K562 (cell line): ENCODE data around the gene FILIP1L. TPM values are rescaled to one million over a fixed set of nuclear protein-coding genes. Genes with fewer than 3 reads are reported as not detected.

Source experiments
- ATAC-seq: fragments of 200-7000 bp; cut with Tn5 transposase; 3 replicates; pipeline ENCODE4 v1.9.1; 2020; ENCODE audit warnings: moderate library complexity
- BruUV-seq: library from RNA; stranded (reverse); fragments of 400-500 nt; replicated peaks from 2 replicates; lab custom pipeline; 2021; lab: Mats Ljungman, UMichigan
- CTCF ChIA-PET: fragments of 300-600 bp; formaldehyde crosslinking; extraction: SDS; loops from one replicate; lab custom pipeline; 2021; ENCODE audit warnings: low intra/inter-chr PET ratio; lab: Yijun Ruan, JAX
- POLR2A ChIA-PET: fragments of 300-600, 350-650 bp; sonication (Branson Sonifier 250); formaldehyde crosslinking; extraction: SDS; loops from one replicate; lab custom pipeline; 2021; ENCODE audit warnings: antibody characterized with exemption, inconsistent platforms; lab: Yijun Ruan, JAX
- DNase-seq, 4 experiments: peaks; one replicate each; pipeline versions ENCODE4 v3.0.0 to v3.0.0-alpha.2; 2011 to 2018; ENCODE audit warnings: low spot score in 3 of 4, mixed read lengths in 3 of 4; ENCODE audit errors: extremely low read depth in 1 of 4
- FAIRE-seq: peaks from 2 replicates; lab custom pipeline; 2011; peaks lifted over from hg19 to GRCh38; lab: Jason Lieb, UNC
- H2AFZ ChIP-seq: 2 replicates; pipeline ENCODE4 v1.6.0; 2011; ENCODE audit warnings: low read depth, low read length, control low read depth, inconsistent platforms
- H3K27ac ChIP-seq: fragments of 200-600 bp; 3 replicates; pipeline ENCODE4 v1.8.0; 2011; ENCODE audit warnings: low read depth, mild to moderate bottlenecking, control low read depth, inconsistent platforms, low read length, moderate library complexity, mixed read lengths; ENCODE audit errors: extremely low read depth
- H3K27me3 ChIP-seq, 2 experiments: fragments of 300-600 bp in 1 of 2; 2 replicates in 1 of 2; 3 replicates in 1 of 2; pipeline versions ENCODE4 v1.6.0 to v1.8.0; 2011; ENCODE audit warnings: inconsistent platforms in 2 of 2, low read length in 2 of 2, mild to moderate bottlenecking in 1 of 2, mixed read lengths in 1 of 2, moderate library complexity in 1 of 2; ENCODE audit not compliant: control insufficient read depth in 2 of 2, insufficient read depth in 2 of 2
- H3K36me3 ChIP-seq: fragments of 300-600 bp; 3 replicates; pipeline ENCODE4 v1.8.0; 2011; ENCODE audit warnings: mild to moderate bottlenecking, low read length, inconsistent platforms; ENCODE audit not compliant: control insufficient read depth, insufficient read depth
- H3K4me1 ChIP-seq, 2 experiments: fragments of 200-600 bp in 1 of 2; replicated peaks in 1 of 2; 2 replicates in 1 of 2; 3 replicates in 1 of 2; pipeline versions ENCODE4 v1.5.1 to v1.8.0; 2011; ENCODE audit warnings: inconsistent platforms in 2 of 2, low read length in 2 of 2, mild to moderate bottlenecking in 1 of 2, mixed read lengths in 1 of 2, moderate library complexity in 1 of 2; ENCODE audit not compliant: control insufficient read depth in 2 of 2, insufficient read depth in 2 of 2
- H3K4me2 ChIP-seq: 2 replicates; pipeline ENCODE4 v1.6.1; 2011; ENCODE audit warnings: low read length, control low read depth, inconsistent platforms, mixed read lengths; ENCODE audit not compliant: insufficient read depth
- H3K4me3 ChIP-seq: fragments of 200-600 bp; sonication (generic), shearing (Covaris generic); 2 replicates; pipeline ENCODE4 v1.5.1; 2016; ENCODE audit warnings: control low read depth, inconsistent platforms
- H3K79me2 ChIP-seq: fragments of 200-600 bp; 3 replicates; pipeline ENCODE4 v1.8.0; 2011; ENCODE audit warnings: low read length, inconsistent platforms; ENCODE audit not compliant: control insufficient read depth, insufficient read depth
- H3K9ac ChIP-seq, 2 experiments: 2 replicates each; pipeline versions ENCODE4 v1.6.0 to v1.6.1; 2011; ENCODE audit warnings: low read depth in 2 of 2, low read length in 2 of 2, control low read depth in 1 of 2, inconsistent platforms in 1 of 2, mild to moderate bottlenecking in 1 of 2, mixed read lengths in 1 of 2; ENCODE audit not compliant: insufficient read depth in 1 of 2
- H3K9me1 ChIP-seq: one replicate; pipeline ENCODE4 v1.6.0; 2011; ENCODE audit warnings: inconsistent platforms, mild to moderate bottlenecking, low read length, moderate library complexity; ENCODE audit not compliant: control insufficient read depth, insufficient read depth
- H3K9me3 ChIP-seq: replicated peaks from 2 replicates; pipeline ENCODE4 v1.5.1; 2011; ENCODE audit warnings: low read depth, low read length, inconsistent platforms; ENCODE audit not compliant: control insufficient read depth, insufficient read depth
- H4K20me1 ChIP-seq: replicated peaks from 2 replicates; pipeline ENCODE4 v1.6.1; 2011; ENCODE audit warnings: low read length, inconsistent platforms, mixed read lengths; ENCODE audit not compliant: control insufficient read depth, insufficient read depth
- ARHGAP35 ChIP-seq: fragments of 450-650 bp; IDR thresholded peaks from 2 replicates; pipeline ENCODE4 v1.6.1; 2018; ENCODE audit not compliant: partially characterized antibody
- CBX2 ChIP-seq: fragments of 200-600 bp; sonication (generic); IDR thresholded peaks from one replicate; pipeline ENCODE4 v1.6.1; 2012; ENCODE audit warnings: mild to moderate bottlenecking, low read length, inconsistent platforms; ENCODE audit not compliant: insufficient read depth, poor library complexity, severe bottlenecking
- CTBP1 ChIP-seq: fragments of 450-650 bp; IDR thresholded peaks from 2 replicates; pipeline ENCODE4 v1.6.1; 2016; ENCODE audit warnings: borderline replicate concordance
- DDX20 ChIP-seq: fragments of 450-650 bp; IDR thresholded peaks from 2 replicates; pipeline ENCODE4 v1.6.1; 2016; ENCODE audit warnings: missing genetic modification characterization, low read depth, mild to moderate bottlenecking, missing compliant biosample characterization, moderate library complexity
- EP300 ChIP-seq: IDR thresholded peaks from 2 replicates; pipeline ENCODE4 v1.6.1; 2012; ENCODE audit warnings: low read length, improper control_type of control experiment
- RBM14 ChIP-seq: fragments of 200-400 bp; formaldehyde crosslinking; IDR thresholded peaks from 2 replicates; pipeline ENCODE4 v1.6.1; 2018; ENCODE audit warnings: low read depth, mild to moderate bottlenecking, low read length, moderate library complexity, borderline replicate concordance; ENCODE audit not compliant: insufficient read depth
- SIN3A ChIP-seq, 2 experiments: fragments of 150-350 bp in 1 of 2; IDR thresholded peaks; 2 replicates each; pipeline ENCODE4 v1.6.1; 2011 to 2016; ENCODE audit warnings: borderline replicate concordance in 2 of 2, low read depth in 2 of 2, low read length in 2 of 2, mild to moderate bottlenecking in 2 of 2, moderate library complexity in 2 of 2; ENCODE audit not compliant: control insufficient read depth in 1 of 2
- THRAP3 ChIP-seq: fragments of 450-650 bp; IDR thresholded peaks from 2 replicates; pipeline ENCODE4 v1.6.1; 2016; ENCODE audit warnings: mild to moderate bottlenecking, inconsistent platforms, borderline replicate concordance
- TRIM24 ChIP-seq, 2 experiments: fragments of 450-650 bp; IDR thresholded peaks; 2 replicates each; pipeline ENCODE4 v1.6.1; 2016
- ZNF124 ChIP-seq: sonication (generic); formaldehyde crosslinking; IDR thresholded peaks from 2 replicates; pipeline ENCODE4 v1.8.1; 2022; ENCODE audit warnings: missing genetic modification reagents
- ZNF41 ChIP-seq: fragments of 250-450 bp; sonication (Bioruptor Pico); conservative IDR thresholded peaks from 2 replicates; pipeline ENCODE4 v1.4.0; 2020; ENCODE audit warnings: mild to moderate bottlenecking
- in situ Hi-C: fragments of 300-500 bp; cut with MboI; formaldehyde crosslinking; loops from 4 replicates; pipeline ENCODE4 v1.15.0; 2018; ENCODE audit warnings: inconsistent platforms, mixed read lengths
- intact Hi-C: fragments of 100-400 bp; cut with micrococcal nuclease; formaldehyde crosslinking; loops from 2 replicates; pipeline ENCODE4 v1.14.2; 2022
- polyA plus RNA-seq, 8 experiments: library from polyadenylated mRNA; depleted of rRNA in 4 of 8; stranded (reverse) in 5 of 8; unstranded in 3 of 8; fragments of >200 nt; fragmentation: Nextera tagmentation in 2 of 8; fragmentation: Illumina TruSeq in 1 of 8; extraction: Ambion mirVana in 2 of 8; extraction: Trizol in 1 of 8; gene quantifications; 2 replicates each; pipeline versions ENCODE4 v1.2.1 to v1.2.3, GENCODE V29; 2011 to 2014; ENCODE audit warnings: inconsistent platforms in 1 of 8, missing spikeins in 1 of 8
- total RNA-seq, 7 experiments: library from RNA; depleted of rRNA in 6 of 7; stranded (reverse); fragments of >200 nt in 6 of 7; fragmentation: Illumina TruSeq in 2 of 7; extraction: Trizol in 2 of 7; gene quantifications; 2 replicates each; pipeline versions ENCODE4 v1.2.1 to v1.2.3, GENCODE V29; 2011 to 2021; ENCODE audit warnings: low replicate concordance in 1 of 7
- TF ChIP-seq, protein P1 (sequence below): sonication (generic); formaldehyde crosslinking; IDR thresholded peaks from 2 replicates; pipeline ENCODE4 v1.8.0; 2022; ENCODE audit warnings: missing genetic modification reagents, mild to moderate bottlenecking, borderline replicate concordance
- TF ChIP-seq, protein P2 (sequence below): fragments of 150-350 bp; conservative IDR thresholded peaks from 2 replicates; pipeline ENCODE4 v1.6.1; 2014; ENCODE audit warnings: low read length
- TF ChIP-seq, protein P3 (sequence below), 2 experiments: fragments of 450-650 bp; IDR thresholded peaks; 2 replicates each; pipeline ENCODE4 v1.6.1; 2018; ENCODE audit warnings: mild to moderate bottlenecking in 2 of 2, low read depth in 1 of 2; ENCODE audit not compliant: partially characterized antibody in 2 of 2

The FILIP1L gene
- total and polyA plus RNA-seq, 9 of the 15 experiments (the other 6 are each of a cell fraction or from before 2014, with no cell fraction given) = 0.50 to 2.1 (median 1.1) TPM

DNA sequence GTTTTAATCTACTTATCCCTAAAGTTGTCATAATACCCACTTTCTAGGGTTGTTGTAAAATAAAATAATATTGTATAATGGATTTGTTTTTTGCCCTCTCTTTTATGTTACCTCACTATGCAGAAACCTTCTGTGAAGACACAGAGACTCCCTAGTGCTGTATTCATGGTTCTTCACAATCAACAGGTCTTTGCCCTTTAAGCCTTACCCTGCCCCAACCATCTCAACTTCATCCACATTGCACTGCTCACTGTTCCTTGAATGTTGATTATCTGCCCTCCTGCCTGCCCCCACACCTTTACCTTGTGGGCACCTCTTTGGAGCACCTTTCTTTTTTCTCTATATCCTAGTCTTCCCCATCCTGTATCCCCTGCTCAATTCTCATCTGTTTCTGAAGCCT is 275.5 kb downstream of the FILIP1L start:
- no peak overlapping the region for H3K4me2 ChIP-seq
- H4K20me1 ChIP-seq = no peaks in the 10 kb centered on the region
- no peaks in the 10 kb centered on the region for H3K9me1 ChIP-seq
- in situ Hi-C loops = loop anchor here (25.0 kb wide), 2 partner anchors 224 to 774 kb away; partner anchors contain the start of gene ADGRG7
- no TSS peak for BruUV-seq
- no peak overlapping the region for H3K9ac ChIP-seq
- H3K4me1 ChIP-seq = no peaks in the 10 kb centered on the region
- no peaks in the 10 kb centered on the region for H3K27me3 ChIP-seq
- ChIA-PET CTCF (no interaction called here), POLR2A (no interaction called here)
- H3K4me3 ChIP-seq = no peak overlapping the region
- ATAC-seq (no peak), DNase-seq (no peak), FAIRE-seq (no peak)
- H3K36me3 ChIP-seq = no peaks in the 10 kb centered on the region
- H3K27ac ChIP-seq = no peak overlapping the region
- H3K79me2 ChIP-seq = peaks cover 60% of the 10 kb centered on the region
- no peaks in the 10 kb centered on the region for H3K9me3 ChIP-seq
- H2AFZ ChIP-seq = no peak overlapping the region
- intact Hi-C loops = no loop called here
- TF ChIP-seq DDX20 (no peak), ARHGAP35 (no peak), ZNF124 (no peak), THRAP3 (no peak), RBM14 (no peak), EP300 (no peak), TRIM24 (IDR thresholded peaks at IDR 0.05) (no peak), SIN3A (IDR thresholded peaks at IDR 0.05; ENCODE audit: borderline replicate concordance in 2 of 2, control insufficient read depth in 1 of 2, low read depth in 2 of 2, low read length in 2 of 2) (no peak), CBX2 (no peak), ZNF41 (CRISPR knock-in tag) (no peak), CTBP1 (no peak)
- TF ChIP-seq, protein P1, sequence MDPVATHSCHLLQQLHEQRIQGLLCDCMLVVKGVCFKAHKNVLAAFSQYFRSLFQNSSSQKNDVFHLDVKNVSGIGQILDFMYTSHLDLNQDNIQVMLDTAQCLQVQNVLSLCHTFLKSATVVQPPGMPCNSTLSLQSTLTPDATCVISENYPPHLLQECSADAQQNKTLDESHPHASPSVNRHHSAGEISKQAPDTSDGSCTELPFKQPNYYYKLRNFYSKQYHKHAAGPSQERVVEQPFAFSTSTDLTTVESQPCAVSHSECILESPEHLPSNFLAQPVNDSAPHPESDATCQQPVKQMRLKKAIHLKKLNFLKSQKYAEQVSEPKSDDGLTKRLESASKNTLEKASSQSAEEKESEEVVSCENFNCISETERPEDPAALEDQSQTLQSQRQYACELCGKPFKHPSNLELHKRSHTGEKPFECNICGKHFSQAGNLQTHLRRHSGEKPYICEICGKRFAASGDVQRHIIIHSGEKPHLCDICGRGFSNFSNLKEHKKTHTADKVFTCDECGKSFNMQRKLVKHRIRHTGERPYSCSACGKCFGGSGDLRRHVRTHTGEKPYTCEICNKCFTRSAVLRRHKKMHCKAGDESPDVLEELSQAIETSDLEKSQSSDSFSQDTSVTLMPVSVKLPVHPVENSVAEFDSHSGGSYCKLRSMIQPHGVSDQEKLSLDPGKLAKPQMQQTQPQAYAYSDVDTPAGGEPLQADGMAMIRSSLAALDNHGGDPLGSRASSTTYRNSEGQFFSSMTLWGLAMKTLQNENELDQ = no peak
- TF ChIP-seq, protein P2, sequence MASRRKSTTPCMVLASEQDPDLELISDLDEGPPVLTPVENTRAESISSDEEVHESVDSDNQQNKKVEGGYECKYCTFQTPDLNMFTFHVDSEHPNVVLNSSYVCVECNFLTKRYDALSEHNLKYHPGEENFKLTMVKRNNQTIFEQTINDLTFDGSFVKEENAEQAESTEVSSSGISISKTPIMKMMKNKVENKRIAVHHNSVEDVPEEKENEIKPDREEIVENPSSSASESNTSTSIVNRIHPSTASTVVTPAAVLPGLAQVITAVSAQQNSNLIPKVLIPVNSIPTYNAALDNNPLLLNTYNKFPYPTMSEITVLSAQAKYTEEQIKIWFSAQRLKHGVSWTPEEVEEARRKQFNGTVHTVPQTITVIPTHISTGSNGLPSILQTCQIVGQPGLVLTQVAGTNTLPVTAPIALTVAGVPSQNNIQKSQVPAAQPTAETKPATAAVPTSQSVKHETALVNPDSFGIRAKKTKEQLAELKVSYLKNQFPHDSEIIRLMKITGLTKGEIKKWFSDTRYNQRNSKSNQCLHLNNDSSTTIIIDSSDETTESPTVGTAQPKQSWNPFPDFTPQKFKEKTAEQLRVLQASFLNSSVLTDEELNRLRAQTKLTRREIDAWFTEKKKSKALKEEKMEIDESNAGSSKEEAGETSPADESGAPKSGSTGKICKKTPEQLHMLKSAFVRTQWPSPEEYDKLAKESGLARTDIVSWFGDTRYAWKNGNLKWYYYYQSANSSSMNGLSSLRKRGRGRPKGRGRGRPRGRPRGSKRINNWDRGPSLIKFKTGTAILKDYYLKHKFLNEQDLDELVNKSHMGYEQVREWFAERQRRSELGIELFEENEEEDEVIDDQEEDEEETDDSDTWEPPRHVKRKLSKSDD = no peak
- TF ChIP-seq, protein P3, sequence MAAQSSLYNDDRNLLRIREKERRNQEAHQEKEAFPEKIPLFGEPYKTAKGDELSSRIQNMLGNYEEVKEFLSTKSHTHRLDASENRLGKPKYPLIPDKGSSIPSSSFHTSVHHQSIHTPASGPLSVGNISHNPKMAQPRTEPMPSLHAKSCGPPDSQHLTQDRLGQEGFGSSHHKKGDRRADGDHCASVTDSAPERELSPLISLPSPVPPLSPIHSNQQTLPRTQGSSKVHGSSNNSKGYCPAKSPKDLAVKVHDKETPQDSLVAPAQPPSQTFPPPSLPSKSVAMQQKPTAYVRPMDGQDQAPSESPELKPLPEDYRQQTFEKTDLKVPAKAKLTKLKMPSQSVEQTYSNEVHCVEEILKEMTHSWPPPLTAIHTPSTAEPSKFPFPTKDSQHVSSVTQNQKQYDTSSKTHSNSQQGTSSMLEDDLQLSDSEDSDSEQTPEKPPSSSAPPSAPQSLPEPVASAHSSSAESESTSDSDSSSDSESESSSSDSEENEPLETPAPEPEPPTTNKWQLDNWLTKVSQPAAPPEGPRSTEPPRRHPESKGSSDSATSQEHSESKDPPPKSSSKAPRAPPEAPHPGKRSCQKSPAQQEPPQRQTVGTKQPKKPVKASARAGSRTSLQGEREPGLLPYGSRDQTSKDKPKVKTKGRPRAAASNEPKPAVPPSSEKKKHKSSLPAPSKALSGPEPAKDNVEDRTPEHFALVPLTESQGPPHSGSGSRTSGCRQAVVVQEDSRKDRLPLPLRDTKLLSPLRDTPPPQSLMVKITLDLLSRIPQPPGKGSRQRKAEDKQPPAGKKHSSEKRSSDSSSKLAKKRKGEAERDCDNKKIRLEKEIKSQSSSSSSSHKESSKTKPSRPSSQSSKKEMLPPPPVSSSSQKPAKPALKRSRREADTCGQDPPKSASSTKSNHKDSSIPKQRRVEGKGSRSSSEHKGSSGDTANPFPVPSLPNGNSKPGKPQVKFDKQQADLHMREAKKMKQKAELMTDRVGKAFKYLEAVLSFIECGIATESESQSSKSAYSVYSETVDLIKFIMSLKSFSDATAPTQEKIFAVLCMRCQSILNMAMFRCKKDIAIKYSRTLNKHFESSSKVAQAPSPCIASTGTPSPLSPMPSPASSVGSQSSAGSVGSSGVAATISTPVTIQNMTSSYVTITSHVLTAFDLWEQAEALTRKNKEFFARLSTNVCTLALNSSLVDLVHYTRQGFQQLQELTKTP (IDR thresholded peaks at IDR 0.05; ENCODE audit: low read depth in 1 of 2, partially characterized antibody in 2 of 2) = no peak
